Measurements from ENCODE around the gene UBA5. TPM values are rescaled to one million over a fixed set of nuclear protein-coding genes. Genes with fewer than 3 reads are reported as not detected.

The UBA5 gene
- total and polyA plus RNA-seq, 4 donors = 15.3 to 51.9 (median 36.0) TPM

DNA sequence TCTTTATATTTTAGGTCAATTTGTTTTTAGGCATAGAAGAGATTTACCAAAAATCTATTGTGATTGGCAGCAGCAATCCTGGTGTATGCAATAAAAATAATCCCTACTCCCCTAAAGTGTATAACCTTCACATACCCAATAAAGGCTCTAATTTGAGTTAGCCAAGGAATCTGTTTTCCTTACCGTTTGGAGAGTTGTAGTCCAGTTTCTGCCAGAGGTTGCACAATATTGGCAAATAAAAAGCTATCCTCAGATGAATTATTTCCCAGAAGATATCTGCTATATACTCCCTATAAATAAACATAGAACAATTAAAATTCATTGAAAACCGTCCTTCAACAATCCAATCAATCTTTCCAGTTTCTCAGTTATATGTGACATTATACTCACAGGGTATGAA lies 32.0 kb upstream of the UBA5 start:
- 32% methylated on average over 2 of the region's 2 CpGs for WGBS
- DNase-seq (ENCODE audit: low spot score) = no peak
- H3K36me3 ChIP-seq (ENCODE audit: control insufficient read depth in 4 of 4, insufficient read depth in 3 of 4, low read depth in 1 of 4, low read length in 3 of 4) = peaks cover 6 to 37% (median 31%) of the 10 kb centered on the region in 4 donors
- no peaks in the 10 kb centered on the region for H3K9me3 ChIP-seq (ENCODE audit: control insufficient read depth in 4 of 4, low read length in 3 of 4)
- no peak overlapping the region for H3K27ac ChIP-seq (ENCODE audit: low read depth in 1 of 2, low read length in 2 of 2)
- no peaks in the 10 kb centered on the region for H3K4me1 ChIP-seq (ENCODE audit: control insufficient read depth in 4 of 4, insufficient read depth in 4 of 4, low read length in 3 of 4)
- H3K27me3 ChIP-seq (ENCODE audit: control insufficient read depth in 4 of 4, insufficient read depth in 4 of 4, low read length in 3 of 4) = no peaks in the 10 kb centered on the region
- H3K4me3 ChIP-seq (ENCODE audit: low read depth in 1 of 3, low read length in 3 of 3) = no peak overlapping the region
- H3K9ac ChIP-seq (ENCODE audit: low read depth in 1 of 2, low read length in 2 of 2) = no peak overlapping the region
- no peak for TF ChIP-seq EGR1 (IDR thresholded peaks at IDR 0.05; ENCODE audit: low read depth in 2 of 2)
- TF ChIP-seq FOXA1 (IDR thresholded peaks at IDR 0.05) = no peak
- TF ChIP-seq RAD21 (IDR thresholded peaks at IDR 0.05) = no peak
- TF ChIP-seq, protein P1, sequence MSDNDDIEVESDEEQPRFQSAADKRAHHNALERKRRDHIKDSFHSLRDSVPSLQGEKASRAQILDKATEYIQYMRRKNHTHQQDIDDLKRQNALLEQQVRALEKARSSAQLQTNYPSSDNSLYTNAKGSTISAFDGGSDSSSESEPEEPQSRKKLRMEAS (IDR thresholded peaks at IDR 0.05) = no peak
- TF ChIP-seq, protein P2, sequence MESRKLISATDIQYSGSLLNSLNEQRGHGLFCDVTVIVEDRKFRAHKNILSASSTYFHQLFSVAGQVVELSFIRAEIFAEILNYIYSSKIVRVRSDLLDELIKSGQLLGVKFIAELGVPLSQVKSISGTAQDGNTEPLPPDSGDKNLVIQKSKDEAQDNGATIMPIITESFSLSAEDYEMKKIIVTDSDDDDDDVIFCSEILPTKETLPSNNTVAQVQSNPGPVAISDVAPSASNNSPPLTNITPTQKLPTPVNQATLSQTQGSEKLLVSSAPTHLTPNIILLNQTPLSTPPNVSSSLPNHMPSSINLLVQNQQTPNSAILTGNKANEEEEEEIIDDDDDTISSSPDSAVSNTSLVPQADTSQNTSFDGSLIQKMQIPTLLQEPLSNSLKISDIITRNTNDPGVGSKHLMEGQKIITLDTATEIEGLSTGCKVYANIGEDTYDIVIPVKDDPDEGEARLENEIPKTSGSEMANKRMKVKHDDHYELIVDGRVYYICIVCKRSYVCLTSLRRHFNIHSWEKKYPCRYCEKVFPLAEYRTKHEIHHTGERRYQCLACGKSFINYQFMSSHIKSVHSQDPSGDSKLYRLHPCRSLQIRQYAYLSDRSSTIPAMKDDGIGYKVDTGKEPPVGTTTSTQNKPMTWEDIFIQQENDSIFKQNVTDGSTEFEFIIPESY (IDR thresholded peaks at IDR 0.05) = no peak
- TF ChIP-seq JUND (IDR thresholded peaks at IDR 0.05) = no peak
- no peak for TF ChIP-seq YY1 (IDR thresholded peaks at IDR 0.05)
- no peak for TF ChIP-seq RXRA (IDR thresholded peaks at IDR 0.05)
- no peak for TF ChIP-seq SP1 (IDR thresholded peaks at IDR 0.05)
- TF ChIP-seq, protein P3, sequence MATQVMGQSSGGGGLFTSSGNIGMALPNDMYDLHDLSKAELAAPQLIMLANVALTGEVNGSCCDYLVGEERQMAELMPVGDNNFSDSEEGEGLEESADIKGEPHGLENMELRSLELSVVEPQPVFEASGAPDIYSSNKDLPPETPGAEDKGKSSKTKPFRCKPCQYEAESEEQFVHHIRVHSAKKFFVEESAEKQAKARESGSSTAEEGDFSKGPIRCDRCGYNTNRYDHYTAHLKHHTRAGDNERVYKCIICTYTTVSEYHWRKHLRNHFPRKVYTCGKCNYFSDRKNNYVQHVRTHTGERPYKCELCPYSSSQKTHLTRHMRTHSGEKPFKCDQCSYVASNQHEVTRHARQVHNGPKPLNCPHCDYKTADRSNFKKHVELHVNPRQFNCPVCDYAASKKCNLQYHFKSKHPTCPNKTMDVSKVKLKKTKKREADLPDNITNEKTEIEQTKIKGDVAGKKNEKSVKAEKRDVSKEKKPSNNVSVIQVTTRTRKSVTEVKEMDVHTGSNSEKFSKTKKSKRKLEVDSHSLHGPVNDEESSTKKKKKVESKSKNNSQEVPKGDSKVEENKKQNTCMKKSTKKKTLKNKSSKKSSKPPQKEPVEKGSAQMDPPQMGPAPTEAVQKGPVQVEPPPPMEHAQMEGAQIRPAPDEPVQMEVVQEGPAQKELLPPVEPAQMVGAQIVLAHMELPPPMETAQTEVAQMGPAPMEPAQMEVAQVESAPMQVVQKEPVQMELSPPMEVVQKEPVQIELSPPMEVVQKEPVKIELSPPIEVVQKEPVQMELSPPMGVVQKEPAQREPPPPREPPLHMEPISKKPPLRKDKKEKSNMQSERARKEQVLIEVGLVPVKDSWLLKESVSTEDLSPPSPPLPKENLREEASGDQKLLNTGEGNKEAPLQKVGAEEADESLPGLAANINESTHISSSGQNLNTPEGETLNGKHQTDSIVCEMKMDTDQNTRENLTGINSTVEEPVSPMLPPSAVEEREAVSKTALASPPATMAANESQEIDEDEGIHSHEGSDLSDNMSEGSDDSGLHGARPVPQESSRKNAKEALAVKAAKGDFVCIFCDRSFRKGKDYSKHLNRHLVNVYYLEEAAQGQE (IDR thresholded peaks at IDR 0.05) = no peak
- TF ChIP-seq, protein P4, sequence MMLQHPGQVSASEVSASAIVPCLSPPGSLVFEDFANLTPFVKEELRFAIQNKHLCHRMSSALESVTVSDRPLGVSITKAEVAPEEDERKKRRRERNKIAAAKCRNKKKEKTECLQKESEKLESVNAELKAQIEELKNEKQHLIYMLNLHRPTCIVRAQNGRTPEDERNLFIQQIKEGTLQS (IDR thresholded peaks at IDR 0.05) = no peak
- TF ChIP-seq, protein P5, sequence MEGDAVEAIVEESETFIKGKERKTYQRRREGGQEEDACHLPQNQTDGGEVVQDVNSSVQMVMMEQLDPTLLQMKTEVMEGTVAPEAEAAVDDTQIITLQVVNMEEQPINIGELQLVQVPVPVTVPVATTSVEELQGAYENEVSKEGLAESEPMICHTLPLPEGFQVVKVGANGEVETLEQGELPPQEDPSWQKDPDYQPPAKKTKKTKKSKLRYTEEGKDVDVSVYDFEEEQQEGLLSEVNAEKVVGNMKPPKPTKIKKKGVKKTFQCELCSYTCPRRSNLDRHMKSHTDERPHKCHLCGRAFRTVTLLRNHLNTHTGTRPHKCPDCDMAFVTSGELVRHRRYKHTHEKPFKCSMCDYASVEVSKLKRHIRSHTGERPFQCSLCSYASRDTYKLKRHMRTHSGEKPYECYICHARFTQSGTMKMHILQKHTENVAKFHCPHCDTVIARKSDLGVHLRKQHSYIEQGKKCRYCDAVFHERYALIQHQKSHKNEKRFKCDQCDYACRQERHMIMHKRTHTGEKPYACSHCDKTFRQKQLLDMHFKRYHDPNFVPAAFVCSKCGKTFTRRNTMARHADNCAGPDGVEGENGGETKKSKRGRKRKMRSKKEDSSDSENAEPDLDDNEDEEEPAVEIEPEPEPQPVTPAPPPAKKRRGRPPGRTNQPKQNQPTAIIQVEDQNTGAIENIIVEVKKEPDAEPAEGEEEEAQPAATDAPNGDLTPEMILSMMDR (IDR thresholded peaks at IDR 0.05; ENCODE audit: low read depth, low read length, missing input control) = no peak
- no peak for TF ChIP-seq TAF1 (conservative IDR thresholded peaks at IDR 0.05)
- no peak for TF ChIP-seq HNF4G (IDR thresholded peaks at IDR 0.05)

DNA sequence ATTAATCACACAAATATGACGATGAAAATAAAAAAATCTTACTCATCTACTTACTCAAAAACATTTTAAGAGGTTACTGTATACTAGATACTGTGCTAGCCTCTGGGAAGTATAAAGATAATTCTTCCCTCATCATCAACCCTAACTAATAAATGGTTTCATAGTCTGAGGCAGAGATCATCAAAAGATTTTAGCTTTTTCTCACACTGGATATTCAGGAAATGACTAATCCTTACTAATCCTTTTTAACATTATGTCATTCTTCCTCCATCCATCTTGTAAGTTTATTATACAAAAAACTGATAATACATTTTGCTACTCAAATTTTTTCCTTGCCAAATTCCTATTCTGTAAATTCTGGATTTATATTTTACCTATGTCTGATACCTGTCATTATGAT lies 30.2 kb upstream of the UBA5 start:
- H3K27me3 ChIP-seq (ENCODE audit: control insufficient read depth in 4 of 4, insufficient read depth in 4 of 4, low read length in 3 of 4) = no peaks in the 10 kb centered on the region
- no peaks in the 10 kb centered on the region for H3K9me3 ChIP-seq (ENCODE audit: control insufficient read depth in 4 of 4, low read length in 3 of 4)
- no peak overlapping the region for H3K27ac ChIP-seq (ENCODE audit: low read depth in 1 of 2, low read length in 2 of 2)
- no peak overlapping the region for H3K4me3 ChIP-seq (ENCODE audit: low read depth in 1 of 3, low read length in 3 of 3)
- TF ChIP-seq RAD21 (IDR thresholded peaks at IDR 0.05) (no peak), RXRA (IDR thresholded peaks at IDR 0.05) (no peak), EGR1 (IDR thresholded peaks at IDR 0.05; ENCODE audit: low read depth in 2 of 2) (no peak), HNF4A (conservative IDR thresholded peaks at IDR 0.05) (no peak), GABPA (IDR thresholded peaks at IDR 0.05 in 1 of 2, conservative IDR thresholded peaks at IDR 0.05 in 1 of 2) (no peak), TAF1 (conservative IDR thresholded peaks at IDR 0.05) (no peak), NR2F2 (IDR thresholded peaks at IDR 0.05) (no peak), JUND (IDR thresholded peaks at IDR 0.05) (no peak), YY1 (IDR thresholded peaks at IDR 0.05) (no peak), FOXA2 (IDR thresholded peaks at IDR 0.05) (no peak)
- TF ChIP-seq, protein P1 (IDR thresholded peaks at IDR 0.05) = no peak
- TF ChIP-seq, protein P2 (IDR thresholded peaks at IDR 0.05) = no peak
- TF ChIP-seq, protein P4 (IDR thresholded peaks at IDR 0.05) = no peak
- TF ChIP-seq, protein P5 (IDR thresholded peaks at IDR 0.05; ENCODE audit: low read depth, low read length, missing input control) = no peak
- WGBS = 86% methylated on average over 1 of the region's 1 CpG
- H3K4me1 ChIP-seq (ENCODE audit: control insufficient read depth in 4 of 4, insufficient read depth in 4 of 4, low read length in 3 of 4) = no peaks in the 10 kb centered on the region
- H3K36me3 ChIP-seq (ENCODE audit: control insufficient read depth in 4 of 4, insufficient read depth in 3 of 4, low read depth in 1 of 4, low read length in 3 of 4) = peaks cover 2 to 35% (median 29%) of the 10 kb centered on the region in 4 donors
- no peak for DNase-seq (ENCODE audit: low spot score)
- H3K9ac ChIP-seq (ENCODE audit: low read depth in 1 of 2, low read length in 2 of 2) = no peak overlapping the region

Measured in liver (tissue), 9 donors.